ENCODE measurements around the gene ANKLE2. TPM values are rescaled to one million over a fixed set of nuclear protein-coding genes. Genes with fewer than 3 reads are reported as not detected.

Gene ANKLE2
- total and polyA plus RNA-seq, 2 of the 13 experiments (the other 11 are each of a cell fraction or from before 2014, with no cell fraction given), result 35.3 to 37.1 TPM

DNA sequence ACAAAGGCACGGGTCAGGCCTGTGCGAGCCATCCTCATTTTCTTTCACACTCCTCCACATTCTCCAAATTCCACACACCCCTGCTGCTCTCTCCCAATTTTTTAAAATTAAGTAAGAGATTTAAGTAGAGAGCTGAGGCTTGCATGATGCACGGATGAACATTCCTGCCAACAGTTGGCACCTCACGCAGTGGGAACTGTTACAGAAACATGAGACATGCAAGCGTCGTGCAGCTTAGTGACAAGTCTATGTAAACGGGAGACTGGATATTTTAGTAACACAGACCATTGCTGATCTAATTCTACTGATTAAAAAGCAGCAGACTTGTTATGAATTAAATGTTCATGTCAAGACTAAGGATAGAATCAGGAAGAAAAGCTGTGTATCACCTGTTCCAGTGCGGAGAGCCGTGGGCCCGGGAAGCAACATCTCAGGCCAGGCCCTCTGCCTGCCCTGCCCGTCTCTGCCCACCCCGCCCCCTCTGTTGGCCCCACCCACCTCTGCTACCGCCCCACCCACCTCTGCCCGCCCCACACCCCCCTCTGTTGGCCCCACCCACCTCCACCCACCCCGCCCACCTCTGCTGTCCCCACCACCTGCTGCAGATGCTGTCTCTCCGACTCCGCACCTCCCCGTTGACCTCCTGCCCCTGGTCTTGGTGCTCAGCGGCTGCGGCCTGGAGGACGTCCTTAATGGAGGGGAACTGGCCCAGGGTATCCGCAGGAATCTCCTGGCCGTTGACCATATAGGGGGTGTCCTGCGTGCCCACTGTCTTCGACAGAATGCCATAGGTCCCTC, 45.9 kb upstream of the ANKLE2 start (continued):
- no peak for TF ChIP-seq MXI1 (IDR thresholded peaks at IDR 0.05; ENCODE audit: borderline replicate concordance, low read depth, low read length)
- TF ChIP-seq MAFK (conservative IDR thresholded peaks at IDR 0.05 in 1 of 2, IDR thresholded peaks at IDR 0.05 in 1 of 2; ENCODE audit: low read length in 2 of 2), result no peak

DNA sequence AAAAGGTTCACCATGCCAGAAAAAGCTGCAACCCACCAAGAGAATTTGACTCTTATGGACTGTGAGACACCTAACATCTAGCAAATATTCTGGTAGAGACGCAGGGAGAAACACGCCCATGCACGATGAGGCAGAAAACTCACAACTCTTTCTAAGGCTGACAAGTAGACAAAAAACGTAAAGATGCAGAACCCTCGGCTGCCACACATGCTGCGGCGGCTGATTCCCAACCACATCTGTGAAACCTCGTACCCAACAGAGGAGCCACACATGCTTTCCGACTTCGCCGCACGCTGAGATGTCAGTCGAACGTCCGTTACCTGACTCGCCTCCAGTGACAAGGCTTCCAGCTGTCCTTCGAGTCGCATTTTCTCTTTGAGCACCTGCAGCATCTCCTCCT, 45.2 kb upstream of the ANKLE2 start:
- H4K20me1 ChIP-seq (ENCODE audit: insufficient read depth, low read length), result 0 out of 2 replicates have a peak, but pooled peaks cover 7% of the 10 kb centered on the region
- FAIRE-seq, result no peak
- H3K4me3 ChIP-seq (replicated peaks in 1 of 3; ENCODE audit: insufficient read depth in 1 of 3, low read depth in 2 of 3, low read length in 3 of 3), result no peak overlapping the region
- H2AFZ ChIP-seq (ENCODE audit: low read length), result no peak overlapping the region
- H3K4me2 ChIP-seq (ENCODE audit: low read depth, low read length), result no peak overlapping the region
- no peak overlapping the region for H3K27ac ChIP-seq (ENCODE audit: extremely low read length, insufficient read depth, low read length)
- peaks cover 6% of the 10 kb centered on the region for H3K79me2 ChIP-seq (ENCODE audit: insufficient read depth, low read length)
- POLR2A ChIA-PET, result no interaction called here
- in situ Hi-C loops (cut with HindIII; ENCODE audit: extremely low pct_ligation_motif_present, low pct_unique_long_range_greater_than_20kb) (no loop called here), intact Hi-C loops (cut with micrococcal nuclease; ENCODE audit: unreplicated experiment) (no loop called here)
- no peaks in the 10 kb centered on the region for H3K4me1 ChIP-seq (ENCODE audit: insufficient read depth, low read length)
- whole genome bisulfite sequencing (ENCODE audit: low lambda C conversion rate), result 98% methylated on average over 18 of the region's 18 CpGs
- ATAC-seq, result no peak
- no peak for DNase-seq (ENCODE audit: low spot score)
- H3K27me3 ChIP-seq (ENCODE audit: control insufficient read depth in 1 of 2, insufficient read depth in 2 of 2, low read length in 2 of 2), result no peaks in the 10 kb centered on the region
- CTCF ChIA-PET (ENCODE audit: low intra/inter-chr PET ratio, low total read pairs), result no interaction called here
- no TSS peak for BruUV-seq (replicated peaks)
- peaks cover 30 to 57% of the 10 kb centered on the region in 2 experiments for H3K36me3 ChIP-seq (replicated peaks in 1 of 2; ENCODE audit: control insufficient read depth in 1 of 2, insufficient read depth in 2 of 2, low read length in 2 of 2)
- no peaks in the 10 kb centered on the region for H3K9me3 ChIP-seq (ENCODE audit: low read length)
- H3K9ac ChIP-seq (ENCODE audit: insufficient read depth, low read depth, low read length), result no peak overlapping the region
- TF ChIP-seq NCOA2 (CRISPR knock-in tag; IDR thresholded peaks at IDR 0.05) (no peak), MAFF (IDR thresholded peaks at IDR 0.05; ENCODE audit: low read depth, low read length) (no peak), ZNF335 (CRISPR knock-in tag; IDR thresholded peaks at IDR 0.05) (no peak), RBAK (CRISPR knock-in tag; IDR thresholded peaks at IDR 0.05) (no peak), ZGPAT (CRISPR knock-in tag; IDR thresholded peaks at IDR 0.05) (no peak), PITX1 (CRISPR knock-in tag; IDR thresholded peaks at IDR 0.05) (no peak), AGO1 (IDR thresholded peaks at IDR 0.05; ENCODE audit: low read depth, low read length, poor library complexity, severe bottlenecking) (no peak), NCOA1 (CRISPR knock-in tag; IDR thresholded peaks at IDR 0.05) (no peak), MYC (CRISPR knock-in tag; IDR thresholded peaks at IDR 0.05; ENCODE audit: borderline replicate concordance) (no peak), HMGA1 (CRISPR knock-in tag; conservative IDR thresholded peaks at IDR 0.05) (no peak), SP140L (CRISPR knock-in tag; IDR thresholded peaks at IDR 0.05; ENCODE audit: borderline replicate concordance) (no peak)
- TF ChIP-seq, protein P1, sequence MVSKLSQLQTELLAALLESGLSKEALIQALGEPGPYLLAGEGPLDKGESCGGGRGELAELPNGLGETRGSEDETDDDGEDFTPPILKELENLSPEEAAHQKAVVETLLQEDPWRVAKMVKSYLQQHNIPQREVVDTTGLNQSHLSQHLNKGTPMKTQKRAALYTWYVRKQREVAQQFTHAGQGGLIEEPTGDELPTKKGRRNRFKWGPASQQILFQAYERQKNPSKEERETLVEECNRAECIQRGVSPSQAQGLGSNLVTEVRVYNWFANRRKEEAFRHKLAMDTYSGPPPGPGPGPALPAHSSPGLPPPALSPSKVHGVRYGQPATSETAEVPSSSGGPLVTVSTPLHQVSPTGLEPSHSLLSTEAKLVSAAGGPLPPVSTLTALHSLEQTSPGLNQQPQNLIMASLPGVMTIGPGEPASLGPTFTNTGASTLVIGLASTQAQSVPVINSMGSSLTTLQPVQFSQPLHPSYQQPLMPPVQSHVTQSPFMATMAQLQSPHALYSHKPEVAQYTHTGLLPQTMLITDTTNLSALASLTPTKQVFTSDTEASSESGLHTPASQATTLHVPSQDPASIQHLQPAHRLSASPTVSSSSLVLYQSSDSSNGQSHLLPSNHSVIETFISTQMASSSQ (IDR thresholded peaks at IDR 0.05; ENCODE audit: low read depth), result no peak
- TF ChIP-seq, protein P1 (CRISPR knock-in tag; IDR thresholded peaks at IDR 0.05; ENCODE audit: borderline replicate concordance), result no peak
- TF ChIP-seq, protein P2, sequence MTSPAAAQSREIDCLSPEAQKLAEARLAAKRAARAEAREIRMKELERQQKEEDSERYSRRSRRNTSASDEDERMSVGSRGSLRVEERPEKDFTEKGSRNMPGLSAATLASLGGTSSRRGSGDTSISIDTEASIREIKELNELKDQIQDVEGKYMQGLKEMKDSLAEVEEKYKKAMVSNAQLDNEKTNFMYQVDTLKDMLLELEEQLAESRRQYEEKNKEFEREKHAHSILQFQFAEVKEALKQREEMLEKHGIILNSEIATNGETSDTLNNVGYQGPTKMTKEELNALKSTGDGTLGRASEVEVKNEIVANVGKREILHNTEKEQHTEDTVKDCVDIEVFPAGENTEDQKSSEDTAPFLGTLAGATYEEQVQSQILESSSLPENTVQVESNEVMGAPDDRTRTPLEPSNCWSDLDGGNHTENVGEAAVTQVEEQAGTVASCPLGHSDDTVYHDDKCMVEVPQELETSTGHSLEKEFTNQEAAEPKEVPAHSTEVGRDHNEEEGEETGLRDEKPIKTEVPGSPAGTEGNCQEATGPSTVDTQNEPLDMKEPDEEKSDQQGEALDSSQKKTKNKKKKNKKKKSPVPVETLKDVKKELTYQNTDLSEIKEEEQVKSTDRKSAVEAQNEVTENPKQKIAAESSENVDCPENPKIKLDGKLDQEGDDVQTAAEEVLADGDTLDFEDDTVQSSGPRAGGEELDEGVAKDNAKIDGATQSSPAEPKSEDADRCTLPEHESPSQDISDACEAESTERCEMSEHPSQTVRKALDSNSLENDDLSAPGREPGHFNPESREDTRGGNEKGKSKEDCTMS (CRISPR knock-in tag; conservative IDR thresholded peaks at IDR 0.05), result no peak
